HepG2 (cell line): ENCODE data around the gene ZC3H8. TPM values are rescaled to one million over a fixed set of nuclear protein-coding genes. Genes with fewer than 3 reads are reported as not detected.

ENCODE experiments used
- ATF6 ChIP-seq: sonication (generic); formaldehyde crosslinking; conservative IDR thresholded peaks from 2 replicates; pipeline ENCODE4 v1.4.0; 2020; ENCODE audit warnings: missing genetic modification reagents
- BRCA1 ChIP-seq: sonication (generic); formaldehyde crosslinking; IDR thresholded peaks from 2 replicates; pipeline ENCODE4 v1.4.0; 2020; ENCODE audit warnings: missing genetic modification reagents
- CBFB ChIP-seq: sonication (generic); formaldehyde crosslinking; IDR thresholded peaks from 2 replicates; pipeline ENCODE4 v1.4.0; 2020; ENCODE audit warnings: missing genetic modification reagents
- DNMT1 ChIP-seq: sonication (generic); formaldehyde crosslinking; IDR thresholded peaks from 2 replicates; pipeline ENCODE4 v1.5.1; 2020; ENCODE audit warnings: mild to moderate bottlenecking, missing genetic modification reagents
- ETV5 ChIP-seq: IDR thresholded peaks from 2 replicates; pipeline ENCODE4 v1.6.1; 2018; ENCODE audit warnings: missing biosample characterization, missing genetic modification reagents, inconsistent platforms, borderline replicate concordance
- GATAD1 ChIP-seq: IDR thresholded peaks from 2 replicates; pipeline ENCODE4 v1.6.1; 2016; ENCODE audit warnings: missing genetic modification reagents, missing compliant biosample characterization
- GTF2F1 ChIP-seq: fragments of 150-350 bp; IDR thresholded peaks from 2 replicates; pipeline ENCODE4 v1.6.1; 2014; ENCODE audit warnings: low read length
- HOXA5 ChIP-seq: sonication (generic); formaldehyde crosslinking; IDR thresholded peaks from 2 replicates; pipeline ENCODE4 v1.4.0; 2020; ENCODE audit warnings: missing genetic modification reagents
- HOXA7 ChIP-seq: sonication (generic); formaldehyde crosslinking; IDR thresholded peaks from 2 replicates; pipeline ENCODE4 v1.8.1; 2022; ENCODE audit warnings: mild to moderate bottlenecking, missing genetic modification reagents, moderate library complexity
- JDP2 ChIP-seq: sonication (generic); formaldehyde crosslinking; IDR thresholded peaks from 2 replicates; pipeline ENCODE4 v1.8.1; 2022; ENCODE audit warnings: missing genetic modification reagents, borderline replicate concordance
- MIER2 ChIP-seq: IDR thresholded peaks from 2 replicates; pipeline ENCODE4 v1.6.1; 2016; ENCODE audit warnings: missing biosample characterization, missing genetic modification reagents
- NONO ChIP-seq, 2 experiments: fragments of 450-650 bp in 1 of 2; sonication (generic) in 1 of 2; formaldehyde crosslinking in 1 of 2; IDR thresholded peaks in 1 of 2; conservative IDR thresholded peaks in 1 of 2; 2 replicates each; pipeline versions ENCODE4 v1.6.1 to v1.8.0; 2017 to 2022; ENCODE audit warnings: mild to moderate bottlenecking in 1 of 2, missing genetic modification reagents in 1 of 2, moderate library complexity in 1 of 2
- RBFOX2 ChIP-seq: fragments of 200-400 bp; formaldehyde crosslinking; IDR thresholded peaks from 2 replicates; pipeline ENCODE4 v1.6.1; 2017; ENCODE audit warnings: low read depth, mild to moderate bottlenecking, low read length
- RBM39 ChIP-seq: fragments of 200-400 bp; formaldehyde crosslinking; IDR thresholded peaks from one replicate; pipeline ENCODE4 v1.6.1; 2018; ENCODE audit warnings: antibody characterized with exemption, mild to moderate bottlenecking, low read depth, low read length; ENCODE audit not compliant: poor library complexity, severe bottlenecking
- SMC3 ChIP-seq: IDR thresholded peaks from 2 replicates; pipeline ENCODE4 v1.6.1; 2011; ENCODE audit warnings: low read length, improper control_type of control experiment
- THAP7 ChIP-seq: sonication (generic); formaldehyde crosslinking; IDR thresholded peaks from 2 replicates; pipeline ENCODE4 v1.8.1; 2023; ENCODE audit warnings: mild to moderate bottlenecking, missing genetic modification reagents
- XRCC5 ChIP-seq: fragments of 200-400 bp; formaldehyde crosslinking; optimal IDR thresholded peaks from 2 replicates; pipeline ENCODE3; 2017; ENCODE audit warnings: mild to moderate bottlenecking, low read length
- YEATS4 ChIP-seq: sonication (generic); formaldehyde crosslinking; IDR thresholded peaks from 2 replicates; pipeline ENCODE4 v1.4.0; 2020; ENCODE audit warnings: missing genetic modification reagents, borderline replicate concordance
- ZGPAT ChIP-seq: IDR thresholded peaks from 2 replicates; pipeline ENCODE4 v1.6.1; 2016; ENCODE audit warnings: mild to moderate bottlenecking
- ZNF253 ChIP-seq: sonication (generic); formaldehyde crosslinking; IDR thresholded peaks from 2 replicates; pipeline ENCODE4 v1.8.0; 2022; ENCODE audit warnings: mild to moderate bottlenecking, missing genetic modification reagents, borderline replicate concordance
- ZNF276 ChIP-seq: sonication (generic); formaldehyde crosslinking; IDR thresholded peaks from 2 replicates; pipeline ENCODE4 v1.4.0; 2020; ENCODE audit warnings: mild to moderate bottlenecking, low read depth, missing genetic modification reagents
- ZNF550 ChIP-seq: sonication (generic); formaldehyde crosslinking; IDR thresholded peaks from 2 replicates; pipeline ENCODE4 v1.4.0; 2020; ENCODE audit warnings: mild to moderate bottlenecking, missing genetic modification reagents, borderline replicate concordance
- ZNF589 ChIP-seq: sonication (generic); formaldehyde crosslinking; conservative IDR thresholded peaks from 2 replicates; pipeline ENCODE4 v1.8.0; 2022; ENCODE audit warnings: mild to moderate bottlenecking, moderate library complexity, missing genetic modification reagents
- ZNF652 ChIP-seq: IDR thresholded peaks from 2 replicates; pipeline ENCODE4 v1.6.1; 2016; ENCODE audit warnings: low read depth, borderline replicate concordance
- ZSCAN12 ChIP-seq: sonication (generic); formaldehyde crosslinking; IDR thresholded peaks from 2 replicates; pipeline ENCODE4 v1.9.0; 2021; ENCODE audit warnings: mild to moderate bottlenecking, missing genetic modification reagents
- polyA plus RNA-seq, 8 experiments: library from polyadenylated mRNA; depleted of rRNA in 3 of 8; stranded (reverse) in 7 of 8; unstranded in 1 of 8; fragments of >200 nt; fragmentation: Illumina TruSeq in 4 of 8; extraction: Trizol in 4 of 8; gene quantifications; 2 replicates each; pipeline versions ENCODE4 v1.2.1 to v1.2.3, GENCODE V29; 2011 to 2016; ENCODE audit warnings: low read depth in 4 of 8, missing spikeins in 1 of 8, mixed read lengths in 1 of 8; ENCODE audit not compliant: insufficient read depth in 1 of 8
- total RNA-seq, 5 experiments: library from RNA; depleted of rRNA; stranded (reverse); fragments of >200 nt; fragmentation: Illumina TruSeq; extraction: Trizol; gene quantifications; 2 replicates each; pipeline ENCODE4 v1.2.3, GENCODE V29; 2016; ENCODE audit warnings: low read depth in 1 of 5

Gene ZC3H8
- total and polyA plus RNA-seq, 2 of the 13 experiments (the other 11 are each of a cell fraction or from before 2014, with no cell fraction given) = 4.5 to 17.0 TPM

GRCh38 chr2:112275311-112275886, 20.6 kb upstream of the ZC3H8 start, which contains the start of gene ZC3H6 (continued):
- peak; percentile 71; the same call in 1 of the 2 replicates for TF ChIP-seq THAP7 (CRISPR knock-in tag)
- no peak for TF ChIP-seq HOXA7 (CRISPR knock-in tag)
- TF ChIP-seq ZNF652 (CRISPR knock-in tag) = peak; percentile 39; the same call in 1 of the 2 replicates
- TF ChIP-seq CBFB = peak; percentile 97
- TF ChIP-seq RBM39 = peak; percentile 100
- TF ChIP-seq ZNF276 (CRISPR knock-in tag) = peak; percentile 90
- peak; percentile 95 for TF ChIP-seq DNMT1 (CRISPR knock-in tag)
- peak; percentile 99 for TF ChIP-seq ZGPAT
- peak; percentile 75 for TF ChIP-seq MIER2 (CRISPR knock-in tag)
- peak; percentile 94 for TF ChIP-seq ZNF589 (CRISPR knock-in tag)
- peak; percentile 99 for TF ChIP-seq XRCC5
- TF ChIP-seq GATAD1 (CRISPR knock-in tag) = peak; percentile 80
- no peak for TF ChIP-seq BRCA1
- TF ChIP-seq JDP2 (CRISPR knock-in tag) = peak; percentile 41; the same call in 1 of the 2 replicates
- peak; percentile 92 for TF ChIP-seq ZSCAN12 (CRISPR knock-in tag)
- TF ChIP-seq SMC3 = no peak
- peak; percentile 66; the same call in 1 of the 2 replicates for TF ChIP-seq GTF2F1
- TF ChIP-seq NONO (IDR thresholded peaks at IDR 0.05) = no peak
- peak; percentile 97 for TF ChIP-seq NONO (CRISPR knock-in tag; conservative IDR thresholded peaks at IDR 0.05)
- TF ChIP-seq HOXA5 (CRISPR knock-in tag) = peak; percentile 95
- TF ChIP-seq YEATS4 (CRISPR knock-in tag) = peak; percentile 100
- peak; percentile 84 for TF ChIP-seq ETV5 (CRISPR knock-in tag)
- peak; percentile 87; the same call in 1 of the 2 replicates for TF ChIP-seq ATF6 (CRISPR knock-in tag)
- peak; percentile 100 for TF ChIP-seq RBFOX2
- TF ChIP-seq ZNF550 (CRISPR knock-in tag) = 0 out of 2 replicates have a peak, but pooled peaks have one; percentile 68
- TF ChIP-seq ZNF253 (CRISPR knock-in tag) = peak; percentile 93
